Measurements from ENCODE around the gene PLEKHB1.

Gene PLEKHB1

DNA sequence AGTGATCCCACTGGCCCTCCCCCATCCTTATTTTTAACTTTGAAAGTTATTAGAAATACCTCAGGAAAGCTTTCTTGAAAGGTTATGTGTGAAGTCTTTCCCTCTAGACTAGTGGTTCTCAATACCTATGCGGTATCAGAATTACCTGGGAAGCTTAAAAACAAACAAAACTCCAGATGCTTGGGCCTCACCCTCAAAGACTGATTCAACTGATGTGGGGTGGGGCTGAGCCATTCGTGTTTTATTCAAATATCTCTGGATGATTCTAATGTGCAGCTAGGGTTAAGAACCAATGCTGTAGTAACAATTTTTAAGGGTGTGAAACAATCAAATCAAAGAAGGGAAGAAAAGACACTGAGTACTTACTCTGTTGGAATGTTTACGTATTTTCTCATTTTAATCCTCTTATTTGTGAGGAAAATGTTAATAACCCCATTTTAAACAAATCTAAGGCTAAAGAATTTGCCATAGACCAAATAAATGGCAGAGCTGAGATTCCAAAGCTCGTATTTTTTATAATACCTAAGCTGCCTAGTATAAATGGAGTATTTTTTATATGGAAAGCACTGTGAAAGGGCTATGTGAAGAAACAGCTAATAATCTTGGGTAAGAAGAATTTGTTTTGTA is 47.6 kb downstream of the PLEKHB1 start:
- no peak for DNase-seq

GRCh38 chr11:73705053-73705452 is 58.7 kb downstream of the PLEKHB1 start:
- DNase-seq: no peak

GRCh38 chr11:73710964-73711363 is 64.6 kb downstream of the PLEKHB1 start:
- no peak for DNase-seq
